Karpas-422 (cell line): ENCODE results near the gene ADGRL4. TPM values are rescaled to one million over a fixed set of nuclear protein-coding genes. Genes with fewer than 3 reads are reported as not detected.

Experiments used
- DNase-seq: peaks from one replicate; pipeline ENCODE4 v3.0.0-alpha.2; 2015
- H2AFZ ChIP-seq: fragments of 200-600 bp; sonication (generic); 2 replicates; pipeline ENCODE4 v1.6.1; 2014; ENCODE audit warnings: antibody characterized with exemption, low read length, mixed read lengths
- H3K27ac ChIP-seq: fragments of 200-600 bp; sonication (generic); 2 replicates; pipeline ENCODE4 v1.5.1; 2014; ENCODE audit warnings: mild to moderate bottlenecking, low read length, moderate library complexity
- H3K27me3 ChIP-seq: fragments of 200-600 bp; sonication (generic); 2 replicates; pipeline ENCODE4 v1.6.1; 2014; ENCODE audit warnings: low read length, mixed read lengths
- H3K36me3 ChIP-seq: fragments of 200-600 bp; sonication (generic); 2 replicates; pipeline ENCODE4 v1.6.1; 2014; ENCODE audit warnings: low read length, mixed read lengths; ENCODE audit not compliant: insufficient read depth
- H3K4me1 ChIP-seq: fragments of 200-600 bp; sonication (generic); 2 replicates; pipeline ENCODE4 v1.6.1; 2014; ENCODE audit warnings: mild to moderate bottlenecking, low read length, mixed read lengths
- H3K4me2 ChIP-seq: fragments of 200-600 bp; sonication (generic); 2 replicates; pipeline ENCODE4 v1.6.1; 2014; ENCODE audit warnings: low read length, low read depth, mild to moderate bottlenecking; ENCODE audit not compliant: poor library complexity, severe bottlenecking
- H3K4me3 ChIP-seq: fragments of 200-600 bp; sonication (generic); 2 replicates; pipeline ENCODE4 v1.5.1; 2014; ENCODE audit warnings: mild to moderate bottlenecking, antibody characterized with exemption, low read length, mixed read lengths
- H3K79me2 ChIP-seq: fragments of 200-600 bp; sonication (generic); 2 replicates; pipeline ENCODE4 v1.6.1; 2014; ENCODE audit warnings: mild to moderate bottlenecking, low read length, mixed read lengths
- H3K9ac ChIP-seq: fragments of 200-600 bp; sonication (generic); 2 replicates; pipeline ENCODE4 v1.6.0; 2014; ENCODE audit warnings: low read length
- H3K9me2 ChIP-seq: fragments of 200-600 bp; sonication (generic), shearing (Covaris generic); replicated peaks from 2 replicates; pipeline ENCODE4 v1.6.0; 2014; ENCODE audit warnings: mild to moderate bottlenecking, low read length, moderate library complexity; ENCODE audit not compliant: insufficient read depth
- H3K9me3 ChIP-seq: fragments of 300-700, 200-600 bp; sonication (generic); 2 replicates; pipeline ENCODE4 v1.6.1; 2014; ENCODE audit warnings: low read length, mixed read lengths
- H4K20me1 ChIP-seq: fragments of 200-600 bp; sonication (generic); 2 replicates; pipeline ENCODE4 v1.6.1; 2014; ENCODE audit warnings: mild to moderate bottlenecking, antibody characterized with exemption, low read length, low read depth; ENCODE audit not compliant: insufficient read depth
- total RNA-seq: library from RNA; depleted of rRNA; stranded (reverse); fragments of >200 nt; shearing (Covaris generic); gene quantifications from 2 replicates; pipeline ENCODE4 v1.2.3, GENCODE V29; 2014; ENCODE audit warnings: low replicate concordance

The ADGRL4 gene
- total RNA-seq, 1 experiment from 2014 or later, result not detected

- Histone ChIP-seq H3K79me2 (no peaks in the 10 kb centered on the region), H3K9ac (no peak overlapping the region), H3K36me3 (no peaks in the 10 kb centered on the region), H3K27me3 (no peaks in the 10 kb centered on the region), H4K20me1 (no peaks in the 10 kb centered on the region), H3K27ac (no peak overlapping the region), H2AFZ (no peak overlapping the region), H3K9me2 (no peaks in the 10 kb centered on the region), H3K4me1 (no peaks in the 10 kb centered on the region), H3K9me3 (no peaks in the 10 kb centered on the region), H3K4me2 (no peak overlapping the region), H3K4me3 (no peak overlapping the region)
- DNase-seq, result no peak
These were observed 163.4 kb downstream of the ADGRL4 start for GRCh38 chr1:78843111-78843510.

- no peak for DNase-seq
- H4K20me1 ChIP-seq, result no peaks in the 10 kb centered on the region
- no peak overlapping the region for H3K4me3 ChIP-seq
- H3K9me3 ChIP-seq, result no peaks in the 10 kb centered on the region
- no peaks in the 10 kb centered on the region for H3K27me3 ChIP-seq
- H3K4me1 ChIP-seq, result no peaks in the 10 kb centered on the region
- H3K79me2 ChIP-seq, result no peaks in the 10 kb centered on the region
- H2AFZ ChIP-seq, result no peak overlapping the region
- H3K36me3 ChIP-seq, result no peaks in the 10 kb centered on the region
- no peaks in the 10 kb centered on the region for H3K9me2 ChIP-seq
- H3K27ac ChIP-seq, result no peak overlapping the region
- H3K9ac ChIP-seq, result no peak overlapping the region
- H3K4me2 ChIP-seq, result no peak overlapping the region
These were observed 165.9 kb downstream of the ADGRL4 start for GRCh38 chr1:78840453-78841271.
